Measurements from ENCODE around the gene ZNFX1.

GRCh38 chr20:49290608-49291191 is 12.8 kb upstream of the ZNFX1 start:
- TF ChIP-seq CTCF (conservative IDR thresholded peaks at IDR 0.05) = no peak
- no peak for TF ChIP-seq ZFX (IDR thresholded peaks at IDR 0.05)
